NCI-H748 treated with DMSO at 0.1 percent for 48 hours (cell line): Measurements from ENCODE around the gene CREB3L1.

Experiments used
- DNase-seq: peaks from one replicate; lab custom pipeline; 2025; lab: John Stamatoyannopoulos, UW

CREB3L1 gene

GRCh38 chr11:46345881-46346484 lies 68.5 kb downstream of the CREB3L1 start:
- DNase-seq, result no peak

GRCh38 chr11:46346886-46347636 lies 69.6 kb downstream of the CREB3L1 start, which contains the start of gene DGKZ:
Gene DGKZ (plus strand): TSS chr11:46347463. CDS start chr11:46347660, 197 bp downstream.
- peak; percentile 81 for DNase-seq

GRCh38 chr11:46347637-46348311 lies 70.3 kb downstream of the CREB3L1 start:
- no peak for DNase-seq

GRCh38 chr11:46348566-46349401 lies 71.3 kb downstream of the CREB3L1 start:
- no peak for DNase-seq

- DNase-seq, result no peak
These were observed 73.2 kb downstream of the CREB3L1 start for GRCh38 chr11:46350695-46351094.

- DNase-seq, result no peak
These were observed 73.7 kb downstream of the CREB3L1 start for GRCh38 chr11:46351148-46351547.

GRCh38 chr11:46351606-46352005 lies 74.1 kb downstream of the CREB3L1 start:
- no peak for DNase-seq

- DNase-seq, result no peak
These were observed 74.8 kb downstream of the CREB3L1 start for GRCh38 chr11:46352063-46352841.

- no peak for DNase-seq
These were observed 76.2 kb downstream of the CREB3L1 start for GRCh38 chr11:46353698-46354097.

- no peak for DNase-seq
These were observed 79.5 kb downstream of the CREB3L1 start for GRCh38 chr11:46356924-46357482.

GRCh38 chr11:46357483-46357936 lies 80.0 kb downstream of the CREB3L1 start:
- DNase-seq, result no peak

- DNase-seq, result no peak
These were observed 82.5 kb downstream of the CREB3L1 start for GRCh38 chr11:46359953-46360352.

- no peak for DNase-seq
These were observed 83.4 kb downstream of the CREB3L1 start for GRCh38 chr11:46360878-46361277.

- DNase-seq, result no peak
These were observed 84.1 kb downstream of the CREB3L1 start for GRCh38 chr11:46361283-46362155.

GRCh38 chr11:46362156-46363030 lies 84.9 kb downstream of the CREB3L1 start:
- no peak for DNase-seq

GRCh38 chr11:46363031-46363407 lies 85.6 kb downstream of the CREB3L1 start:
- no peak for DNase-seq

GRCh38 chr11:46363455-46364005 lies 86.1 kb downstream of the CREB3L1 start:
- DNase-seq, result no peak

- DNase-seq, result no peak
These were observed 86.6 kb downstream of the CREB3L1 start for GRCh38 chr11:46364056-46364455.

- DNase-seq, result no peak
These were observed 87.3 kb downstream of the CREB3L1 start for GRCh38 chr11:46364791-46365190.
